MM.1S (cell line): ENCODE data around the gene TRPT1.

Source experiments
- DNase-seq: peaks from one replicate; pipeline ENCODE4 v3.0.0-alpha.2; 2015
- H2AFZ ChIP-seq: fragments of 300-600 bp; sonication (generic); 2 replicates; pipeline ENCODE4 v1.6.0; 2016; ENCODE audit warnings: antibody characterized with exemption, low read length
- H3F3A ChIP-seq: fragments of 300-600 bp; sonication (generic); 2 replicates; pipeline ENCODE4 v1.6.1; 2016; ENCODE audit warnings: mild to moderate bottlenecking, antibody characterized with exemption, low read length, moderate library complexity, mixed read lengths; ENCODE audit not compliant: insufficient read depth
- H3K27ac ChIP-seq: fragments of 300-600 bp; sonication (generic); 2 replicates; pipeline ENCODE4 v1.5.1; 2016; ENCODE audit warnings: mild to moderate bottlenecking, low read length
- H3K27me3 ChIP-seq: fragments of 300-600 bp; sonication (generic); replicated peaks from 2 replicates; pipeline ENCODE4 v1.6.0; 2016; ENCODE audit warnings: low read length; ENCODE audit not compliant: insufficient read depth
- H3K36me3 ChIP-seq: fragments of 300-600 bp; sonication (generic); replicated peaks from 2 replicates; pipeline ENCODE4 v1.6.1; 2016; ENCODE audit warnings: mild to moderate bottlenecking, low read length, mixed read lengths; ENCODE audit not compliant: insufficient read depth
- H3K4me1 ChIP-seq: fragments of 300-600 bp; sonication (generic); 2 replicates; pipeline ENCODE4 v1.6.1; 2016; ENCODE audit warnings: low read length, mixed read lengths
- H3K4me2 ChIP-seq: fragments of 300-600 bp; sonication (generic); 2 replicates; pipeline ENCODE4 v1.6.0; 2016; ENCODE audit warnings: low read depth, low read length
- H3K4me3 ChIP-seq: fragments of 300-600 bp; sonication (generic); 2 replicates; pipeline ENCODE4 v1.5.1; 2016; ENCODE audit warnings: low read length, mixed read lengths
- H3K79me2 ChIP-seq: fragments of 300-600 bp; sonication (generic); 2 replicates; pipeline ENCODE4 v1.6.1; 2016; ENCODE audit warnings: mixed run types, low read length, mixed read lengths
- H3K9ac ChIP-seq: fragments of 300-600 bp; sonication (generic); 2 replicates; pipeline ENCODE4 v1.6.1; 2016; ENCODE audit warnings: low read length, mixed read lengths
- H3K9me2 ChIP-seq: fragments of 300-600 bp; sonication (generic); replicated peaks from 2 replicates; pipeline ENCODE4 v1.6.1; 2016; ENCODE audit warnings: mild to moderate bottlenecking, low read length, mixed read lengths; ENCODE audit not compliant: insufficient read depth
- H3K9me3 ChIP-seq: fragments of 300-600 bp; sonication (generic); replicated peaks from 2 replicates; pipeline ENCODE4 v1.6.1; 2016; ENCODE audit warnings: mild to moderate bottlenecking, low read length, mixed read lengths; ENCODE audit not compliant: insufficient read depth
- H4K20me1 ChIP-seq: fragments of 300-600 bp; sonication (generic); 2 replicates; pipeline ENCODE4 v1.6.1; 2016; ENCODE audit warnings: mild to moderate bottlenecking, low read length, moderate library complexity, mixed read lengths; ENCODE audit not compliant: insufficient read depth
- CTCF ChIP-seq: fragments of 300-600 bp; sonication (generic); IDR thresholded peaks from 2 replicates; pipeline ENCODE4 v1.5.1; 2016; ENCODE audit warnings: antibody characterized with exemption, low read length, mixed read lengths
- EZH2 ChIP-seq: fragments of 300-600 bp; sonication (generic); optimal IDR thresholded peaks from 2 replicates; pipeline ENCODE3; 2017; ENCODE audit warnings: low read depth, mild to moderate bottlenecking, antibody characterized with exemption, low read length, mixed read lengths
- EZH2phosphoT487 ChIP-seq: fragments of 300-600 bp; sonication (generic); IDR thresholded peaks from 2 replicates; pipeline ENCODE4 v1.6.1; 2018; ENCODE audit warnings: antibody characterized with exemption, low read length

Gene TRPT1

DNA sequence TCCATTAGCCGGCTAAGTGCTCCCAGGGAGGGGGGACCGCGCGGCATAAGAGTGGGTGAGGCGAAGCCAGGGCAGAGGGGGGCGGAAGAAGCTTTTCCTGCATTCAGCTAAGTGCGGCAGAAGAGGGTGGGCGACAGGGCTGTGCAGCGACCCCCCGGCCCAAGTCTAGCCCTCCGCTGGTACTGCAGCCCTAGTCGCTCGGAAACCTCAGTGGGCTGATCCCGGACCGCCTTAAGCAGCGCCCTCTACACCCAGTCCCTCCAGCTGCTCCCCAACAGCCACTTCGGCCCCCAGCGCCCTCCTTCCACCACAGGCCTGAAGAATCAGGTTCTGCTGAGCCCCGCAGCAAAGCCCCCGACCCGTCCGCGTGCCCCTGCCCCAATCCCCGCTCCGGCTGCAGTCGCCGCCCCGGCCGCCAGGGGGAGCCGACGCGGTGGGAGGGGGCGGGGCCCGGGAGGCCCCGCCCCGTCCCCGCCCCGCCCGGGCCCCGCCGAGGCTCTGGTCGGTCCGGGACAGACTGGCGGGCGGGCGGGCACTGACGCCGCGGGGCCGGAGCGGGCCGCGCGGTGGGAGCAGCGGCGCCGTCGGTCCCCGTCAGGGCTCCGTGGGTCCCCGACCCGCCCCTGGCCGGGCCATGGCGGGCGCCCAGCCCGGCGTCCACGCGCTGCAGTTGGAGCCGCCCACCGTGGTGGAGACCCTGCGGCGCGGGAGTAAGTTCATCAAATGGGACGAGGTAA, 25.2 kb upstream of the TRPT1 start, which contains the start of gene PLCB3:
Gene PLCB3 (plus strand): TSS at position 515 of the 737 bp plus-strand sequence. CDS start 120 bp downstream, at position 635.
- peak within 1 kb of the TSS; percentile 100 for H3K4me2 ChIP-seq
- no peaks in the 10 kb centered on the region for H3K36me3 ChIP-seq
- H3K27me3 ChIP-seq = peaks cover 5% of the 10 kb centered on the region; the same call in 1 of the 2 replicates
- H3K4me1 ChIP-seq = no peaks in the 10 kb centered on the region; the same call in 1 of the 2 replicates
- H3K9ac ChIP-seq = peak within 1 kb of the TSS; percentile 69
- H3K9me3 ChIP-seq = no peaks in the 10 kb centered on the region
- no peaks in the 10 kb centered on the region for H4K20me1 ChIP-seq
- TF ChIP-seq EZH2 (no peak), CTCF (peak; percentile 49)
- H3K4me3 ChIP-seq = peak within 1 kb of the TSS; percentile 83
- no peak within 1 kb of the TSS for H3K27ac ChIP-seq
- peak within 1 kb of the TSS; percentile 84 for H2AFZ ChIP-seq
- H3K9me2 ChIP-seq = no peaks in the 10 kb centered on the region
- peak; percentile 56 for DNase-seq
- H3F3A ChIP-seq = 0 out of 2 replicates have a peak, but pooled peaks cover 4% of the 10 kb centered on the region
- H3K79me2 ChIP-seq = peaks cover 13% of the 10 kb centered on the region

GRCh38 chr11:64250415-64251015, 24.5 kb upstream of the TRPT1 start:
- Histone ChIP-seq H2AFZ (peak overlapping the region; percentile 84), H3K9me3 (no peaks in the 10 kb centered on the region), H3K9me2 (no peaks in the 10 kb centered on the region), H3K36me3 (no peaks in the 10 kb centered on the region), H3K9ac (peak overlapping the region; percentile 16; the same call in 1 of the 2 replicates), H3K4me1 (no peaks in the 10 kb centered on the region; the same call in 1 of the 2 replicates), H3K4me3 (peak overlapping the region; percentile 58), H3K27ac (no peak overlapping the region), H4K20me1 (no peaks in the 10 kb centered on the region), H3K79me2 (peaks cover 20% of the 10 kb centered on the region), H3F3A (0 out of 2 replicates have a peak, but pooled peaks cover 4% of the 10 kb centered on the region), H3K4me2 (peak overlapping the region; percentile 96), H3K27me3 (peaks cover 5% of the 10 kb centered on the region; the same call in 1 of the 2 replicates)
- TF ChIP-seq CTCF = no peak
- TF ChIP-seq EZH2phosphoT487 = no peak
- no peak for TF ChIP-seq EZH2
- DNase-seq = no peak

GRCh38 chr11:64249563-64250414, 23.8 kb upstream of the TRPT1 start:
- Histone ChIP-seq H3K79me2 (peaks cover 27% of the 10 kb centered on the region), H3K27me3 (peaks cover 5% of the 10 kb centered on the region; the same call in 1 of the 2 replicates), H3K27ac (no peak overlapping the region), H4K20me1 (no peaks in the 10 kb centered on the region), H3K4me2 (no peak overlapping the region), H3K36me3 (no peaks in the 10 kb centered on the region), H3F3A (0 out of 2 replicates have a peak, but pooled peaks cover 4% of the 10 kb centered on the region), H2AFZ (no peak overlapping the region), H3K4me3 (no peak overlapping the region), H3K9me3 (no peaks in the 10 kb centered on the region), H3K9ac (no peak overlapping the region), H3K4me1 (no peaks in the 10 kb centered on the region; the same call in 1 of the 2 replicates), H3K9me2 (no peaks in the 10 kb centered on the region)
- no peak for TF ChIP-seq CTCF
- no peak for TF ChIP-seq EZH2phosphoT487
- no peak for TF ChIP-seq EZH2
- DNase-seq = no peak
